GM18520 (cell line): Measurements from ENCODE around the gene CDK6.
A peak's percentile ranks its signal among the peaks of the same experiment; 100 is the strongest.

Source experiments
- ATAC-seq: cut with Tn5 transposase; IDR thresholded peaks from one replicate; pipeline ENCODE4 v1.9.1; 2021; ENCODE audit not compliant: unreplicated experiment

CDK6 gene

DNA sequence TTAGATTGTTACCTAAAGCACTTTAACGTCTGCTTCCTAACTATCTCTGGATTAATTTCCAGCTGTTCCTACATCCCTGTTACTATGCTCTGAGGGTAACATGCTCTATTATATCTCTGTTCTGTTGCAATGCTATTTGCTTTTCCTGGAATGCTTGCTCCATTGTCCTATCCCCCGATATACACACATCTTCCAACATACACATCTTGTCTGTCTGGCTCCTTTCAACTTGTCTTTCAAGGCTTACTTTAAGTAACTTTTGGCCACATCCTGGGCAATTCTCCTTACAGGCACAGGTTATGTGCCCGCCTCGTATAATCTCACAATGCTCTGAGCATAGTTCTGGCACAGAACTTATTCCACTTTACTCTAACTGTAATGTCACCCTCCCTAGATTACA is 96.2 kb downstream of the CDK6 start:
- ATAC-seq: no peak

DNA sequence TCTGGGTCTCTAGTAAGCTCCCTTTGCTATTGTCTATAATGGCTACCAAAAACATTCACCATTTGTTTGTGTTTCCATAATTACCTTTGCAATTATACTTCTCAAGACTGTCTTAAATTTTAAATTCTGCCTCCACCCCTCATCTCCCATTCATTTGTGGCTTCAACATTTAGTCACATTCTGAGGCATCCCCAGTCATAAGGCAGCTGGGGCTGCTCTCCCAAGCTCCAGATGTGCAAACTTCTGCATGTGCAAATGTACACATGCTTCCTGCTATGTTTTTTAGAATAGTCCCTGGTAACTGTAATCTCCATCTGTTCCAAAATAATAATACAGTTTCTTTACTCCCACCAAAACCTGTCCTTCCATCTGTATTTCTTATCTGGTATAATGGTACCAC is 97.3 kb downstream of the CDK6 start:
- no peak for ATAC-seq

GRCh38 chr7:92737706-92738105 is 98.7 kb downstream of the CDK6 start:
- peak; percentile 70 for ATAC-seq

GRCh38 chr7:92736870-92737269 is 99.5 kb downstream of the CDK6 start:
- no peak for ATAC-seq

DNA sequence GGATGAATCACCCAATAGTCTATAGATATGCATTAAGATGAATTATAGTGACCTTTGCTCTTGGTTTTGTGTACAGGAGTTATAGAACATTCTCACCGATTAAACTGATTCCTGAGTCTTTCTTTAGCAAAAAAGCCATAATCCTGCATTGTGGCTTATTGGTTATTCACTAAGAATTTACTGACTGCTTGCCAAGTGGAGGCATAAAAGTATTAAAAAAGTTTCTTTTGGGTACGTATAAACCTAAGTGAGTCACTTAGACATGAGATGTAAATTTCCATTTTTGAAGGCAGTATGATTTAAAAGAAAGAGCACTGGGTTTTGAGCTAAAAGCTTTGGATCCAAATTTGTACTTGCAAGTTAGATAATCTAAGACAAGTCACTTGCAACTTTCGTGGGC is 100.7 kb downstream of the CDK6 start:
- no peak for ATAC-seq

DNA sequence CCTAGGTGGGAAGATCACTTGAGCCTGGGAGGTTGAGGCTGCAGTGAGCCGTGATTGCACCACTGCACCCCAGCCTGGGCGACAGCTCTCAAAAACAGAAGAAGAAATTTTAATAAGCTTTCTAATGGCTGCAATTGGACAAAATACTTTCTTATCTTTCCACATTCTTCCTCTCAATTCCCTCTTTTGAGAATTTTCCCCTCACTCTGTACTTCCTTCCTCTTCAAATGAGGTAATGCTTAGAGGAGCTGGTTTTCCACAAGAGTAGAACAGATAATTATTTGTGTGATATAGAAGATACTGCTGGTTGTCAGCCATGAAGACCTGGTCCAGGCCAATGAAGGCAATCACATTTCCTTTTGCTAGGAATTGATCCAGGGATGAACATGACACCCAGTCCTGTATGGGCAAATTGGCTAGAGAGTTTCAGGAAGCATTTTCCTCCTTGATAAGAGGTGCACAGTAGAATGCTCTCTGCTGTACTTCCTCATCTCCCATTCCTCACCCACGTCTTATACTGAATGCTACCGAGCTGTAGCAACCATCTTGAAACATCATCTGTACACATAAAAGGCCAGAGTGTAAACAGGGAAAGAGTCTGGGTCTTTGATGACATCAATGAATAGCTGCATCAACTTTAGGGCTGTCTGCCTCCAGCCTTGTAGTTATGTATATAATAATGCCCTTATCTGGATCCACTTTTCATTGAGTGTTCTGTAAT is 103.9 kb downstream of the CDK6 start:
- no peak for ATAC-seq

- no peak for ATAC-seq
Observed at GRCh38 chr7:92731335-92732063, 104.9 kb downstream of the CDK6 start.

GRCh38 chr7:92730808-92731207 is 105.6 kb downstream of the CDK6 start:
- no peak for ATAC-seq

DNA sequence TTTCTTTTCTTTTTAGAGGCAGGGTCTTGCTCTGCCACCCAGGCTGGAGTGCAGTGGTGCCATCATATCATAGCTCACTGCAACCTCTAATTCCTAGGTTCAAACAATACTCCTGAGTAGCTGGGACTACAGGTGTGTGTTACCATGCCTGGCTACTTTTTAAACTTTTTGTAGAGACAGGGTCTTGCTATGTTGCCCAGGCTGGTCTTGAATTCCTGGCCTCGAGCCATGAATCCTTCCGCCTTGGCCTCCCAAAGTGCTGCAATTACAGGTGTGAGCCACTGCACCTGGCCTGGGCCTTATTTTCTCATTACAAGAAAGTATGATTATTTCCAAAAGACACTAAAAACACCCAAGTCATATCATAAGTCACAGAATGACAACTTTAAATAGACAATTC is 106.6 kb downstream of the CDK6 start:
- ATAC-seq: no peak

- ATAC-seq: no peak
Observed at GRCh38 chr7:92729172-92729571, 107.2 kb downstream of the CDK6 start.

DNA sequence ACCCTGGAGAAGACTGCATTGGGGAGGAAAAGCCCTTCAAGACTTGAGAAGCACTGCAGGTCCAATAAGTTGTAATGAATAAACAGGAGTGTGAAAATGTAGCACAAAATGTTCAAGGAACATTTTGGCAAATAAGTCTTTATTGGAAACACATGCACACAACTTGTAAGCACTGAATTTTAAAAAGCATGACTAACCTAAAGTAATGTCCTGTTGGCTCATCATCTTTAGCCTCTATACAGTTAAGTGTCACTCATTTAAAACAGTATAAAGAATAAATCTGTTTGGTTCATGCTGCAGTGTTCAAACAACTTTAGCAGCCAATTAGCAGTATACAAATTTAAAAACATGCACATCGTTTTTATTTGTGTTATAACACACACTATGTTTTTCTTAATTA is 108.6 kb downstream of the CDK6 start:
- no peak for ATAC-seq

DNA sequence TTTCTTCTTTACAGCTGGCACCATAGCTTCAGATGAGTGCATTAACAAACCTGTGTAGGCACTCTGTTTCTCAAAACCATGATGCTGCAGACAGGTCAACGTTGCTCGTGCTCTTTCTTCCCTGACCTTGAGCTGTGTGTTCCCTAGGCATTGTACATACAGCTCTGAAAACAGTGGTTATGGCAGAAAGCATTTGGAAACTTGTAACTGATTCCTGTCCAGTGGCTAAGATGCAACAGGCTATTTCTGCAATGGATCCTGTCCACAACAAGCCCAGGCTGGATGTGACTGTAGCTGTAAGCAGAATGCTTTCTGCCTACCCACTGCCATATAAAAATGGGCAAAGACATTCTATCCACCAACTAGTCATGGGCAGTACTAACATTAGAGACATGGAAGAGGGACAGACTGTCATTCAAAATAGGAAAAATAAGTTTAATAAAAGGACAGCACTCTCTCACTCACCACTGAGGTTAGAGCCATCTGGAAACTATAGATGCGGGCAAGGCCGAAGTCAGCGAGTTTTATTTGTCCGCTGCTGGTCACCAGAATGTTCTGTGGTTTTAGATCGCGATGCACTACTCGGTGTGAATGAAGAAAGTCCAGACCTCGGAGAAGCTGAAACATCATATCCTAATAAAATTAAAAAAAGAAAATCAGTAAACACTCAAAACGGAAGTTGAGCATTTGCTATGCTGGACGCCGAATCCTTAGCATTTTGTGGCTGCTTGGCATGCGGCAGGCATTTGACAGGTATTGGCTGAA is 111.0 kb downstream of the CDK6 start:
- ATAC-seq: no peak

DNA sequence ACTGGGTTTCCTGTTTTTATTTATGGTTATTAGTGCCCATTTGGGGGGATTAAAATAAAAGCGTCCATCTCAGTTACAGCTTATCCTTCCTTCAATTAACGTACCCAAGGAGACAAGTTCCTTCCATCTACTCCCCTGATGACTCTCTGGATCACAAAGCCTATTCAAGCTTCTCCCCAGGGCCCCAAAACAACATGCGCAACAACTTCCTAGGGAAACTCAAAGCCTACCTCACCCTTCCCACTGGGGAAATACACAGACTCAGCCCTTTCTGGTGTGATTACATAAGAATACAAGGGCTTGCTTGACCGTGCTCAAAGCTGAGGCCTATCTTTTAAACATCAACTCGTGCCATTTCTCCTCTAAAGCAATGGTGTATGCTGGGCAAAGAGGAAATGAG is 112.4 kb downstream of the CDK6 start:
- no peak for ATAC-seq

DNA sequence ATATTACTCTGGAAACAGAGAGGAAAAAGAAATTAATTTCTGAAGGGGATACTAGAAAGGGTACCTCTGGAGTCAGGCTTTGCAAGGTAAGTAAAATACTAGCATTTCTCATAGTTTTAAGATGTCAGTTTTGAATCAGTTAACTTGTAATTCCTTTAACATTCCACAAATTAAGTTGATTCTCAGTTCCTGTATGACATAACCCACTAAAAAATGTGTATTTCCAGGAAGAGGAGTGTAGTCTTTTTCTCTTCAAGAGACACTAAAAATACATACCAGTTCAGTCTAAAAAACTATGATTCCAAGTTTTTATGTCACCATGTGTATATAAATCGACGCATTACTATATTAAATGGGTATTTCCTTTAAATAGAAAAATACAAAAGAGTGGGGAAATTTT is 113.2 kb downstream of the CDK6 start:
- ATAC-seq: no peak

- ATAC-seq: no peak
Observed at GRCh38 chr7:92722541-92722940, 113.8 kb downstream of the CDK6 start.

DNA sequence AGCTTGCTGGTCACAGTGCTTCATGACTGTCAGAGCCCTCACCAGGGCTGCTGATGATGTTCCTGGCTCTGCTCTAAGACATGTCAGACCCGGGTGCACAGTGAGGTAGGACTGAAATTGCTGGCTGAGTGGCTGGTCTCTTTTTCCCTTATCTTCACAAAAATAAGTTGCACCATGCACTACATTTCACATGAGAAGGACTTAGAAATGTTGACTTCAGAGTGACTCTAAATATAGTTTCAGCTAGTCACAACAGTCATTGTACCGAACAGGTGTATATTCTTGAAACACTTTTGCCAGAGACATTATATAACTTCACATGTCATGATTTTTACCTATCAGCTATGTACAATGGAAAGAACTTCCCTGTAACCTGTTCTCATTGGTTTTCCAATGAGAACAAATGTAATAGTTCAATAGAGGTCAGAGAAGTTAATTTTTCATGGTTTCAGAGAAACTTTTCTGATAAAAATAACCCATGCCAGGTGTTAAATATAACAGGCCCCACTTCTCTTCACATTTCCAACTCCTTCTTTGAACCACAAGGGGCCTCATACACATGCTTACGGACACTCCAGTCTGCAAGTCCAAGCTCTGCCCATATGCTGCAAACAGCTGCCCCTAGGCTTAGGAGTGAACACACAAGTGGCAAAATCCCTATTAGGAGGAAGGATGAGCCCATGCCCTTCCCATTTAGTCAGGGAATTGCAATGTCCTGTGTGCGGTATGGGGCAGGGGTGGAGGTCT is 115.6 kb downstream of the CDK6 start:
- no peak for ATAC-seq

GRCh38 chr7:92717993-92718716 is 118.2 kb downstream of the CDK6 start:
- no peak for ATAC-seq

DNA sequence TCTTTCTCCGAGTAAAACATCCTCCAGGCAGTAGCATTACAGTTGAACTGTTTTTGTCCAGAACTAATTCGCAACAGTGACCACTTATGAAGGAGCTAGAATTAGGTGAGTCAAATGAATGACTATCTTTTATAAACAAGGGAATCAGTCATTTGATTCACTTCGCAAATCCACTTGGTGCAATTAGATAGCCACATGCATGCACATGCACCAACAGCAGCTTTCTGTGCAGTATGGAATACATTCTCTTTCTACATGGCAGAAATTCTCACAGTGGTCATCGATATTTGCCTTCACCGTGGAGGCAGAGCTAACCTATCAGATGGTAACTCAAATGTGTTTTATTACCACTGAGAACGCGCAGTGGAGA is 118.8 kb downstream of the CDK6 start:
- no peak for ATAC-seq

DNA sequence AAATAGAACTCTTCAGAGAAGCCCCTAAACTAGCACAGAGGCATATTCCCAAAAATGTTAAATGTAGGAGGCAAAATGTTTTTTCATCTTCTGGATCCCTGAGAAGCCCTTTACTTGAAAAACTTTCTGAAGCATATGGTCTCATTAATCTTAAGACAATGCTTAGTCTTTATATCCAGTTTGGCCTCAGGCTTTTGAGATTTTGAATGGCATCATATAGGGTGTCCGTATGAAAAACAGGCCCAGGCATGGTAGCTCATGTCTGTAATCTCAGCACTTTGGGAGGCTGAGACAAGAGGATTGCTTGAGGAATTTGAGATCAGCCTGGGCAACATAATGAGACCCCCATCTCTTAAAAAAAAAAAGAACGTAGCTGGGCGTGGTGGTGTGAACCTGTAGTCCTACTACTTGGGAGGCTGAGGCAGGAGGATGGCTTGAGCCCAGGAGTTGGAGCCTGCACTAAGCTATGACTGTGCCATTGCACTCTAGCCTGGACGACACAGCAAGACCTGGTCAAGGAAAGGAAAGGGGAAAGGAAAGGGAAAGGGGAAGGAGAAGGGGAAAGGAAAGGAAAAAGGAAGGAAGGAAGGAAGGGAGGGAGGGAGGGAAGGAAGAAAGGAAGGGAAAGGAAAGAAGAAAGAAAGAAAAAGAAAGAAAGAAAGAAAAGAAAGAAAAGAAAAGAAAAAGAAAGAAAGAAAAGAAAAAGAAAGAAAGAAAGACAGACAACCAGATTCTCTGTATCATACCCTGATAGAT is 119.4 kb downstream of the CDK6 start:
- no peak for ATAC-seq

GRCh38 chr7:92715963-92716362 is 120.4 kb downstream of the CDK6 start:
- no peak for ATAC-seq
